CD14-positive monocyte (primary cell): ENCODE data around the gene ZNF576. TPM values are rescaled to one million over a fixed set of nuclear protein-coding genes. Genes with fewer than 3 reads are reported as not detected.

ENCODE experiments used
- DNase-seq, 3 donors: peaks; one replicate each; pipeline ENCODE4 v3.0.0-alpha.2; 2011 to 2022
- H2AFZ ChIP-seq: 2 replicates; pipeline ENCODE4 v1.6.0; 2012; ENCODE audit warnings: mild to moderate bottlenecking, low read depth, low read length, inconsistent platforms; ENCODE audit not compliant: insufficient read depth, poor library complexity, severe bottlenecking
- H3K27ac ChIP-seq, 2 donors: 1 replicate in 1 of 2; 2 replicates in 1 of 2; pipeline ENCODE4 v1.5.1; 2012 to 2013; ENCODE audit warnings: low read length in 2 of 2, control low read depth in 1 of 2, inconsistent platforms in 1 of 2, low read depth in 1 of 2, mild to moderate bottlenecking in 1 of 2
- H3K27me3 ChIP-seq, 2 donors: one replicate each; pipeline versions ENCODE4 v1.6.0 to v1.6.1; 2011 to 2013; ENCODE audit warnings: low read length in 2 of 2; ENCODE audit not compliant: control insufficient read depth in 2 of 2, insufficient read depth in 2 of 2
- H3K36me3 ChIP-seq, 2 donors: replicated peaks in 1 of 2; 1 replicate in 1 of 2; 2 replicates in 1 of 2; pipeline versions ENCODE4 v1.5.1 to v1.6.1; 2012 to 2013; ENCODE audit warnings: low read length in 2 of 2, control low read depth in 1 of 2, inconsistent platforms in 1 of 2, mild to moderate bottlenecking in 1 of 2; ENCODE audit not compliant: insufficient read depth in 2 of 2, control insufficient read depth in 1 of 2
- H3K4me1 ChIP-seq, 2 donors: 1 replicate in 1 of 2; 2 replicates in 1 of 2; pipeline versions ENCODE4 v1.5.1 to v1.6.1; 2012 to 2013; ENCODE audit warnings: low read length in 2 of 2, control low read depth in 1 of 2, inconsistent platforms in 1 of 2, mild to moderate bottlenecking in 1 of 2, moderate library complexity in 1 of 2; ENCODE audit not compliant: insufficient read depth in 2 of 2, control insufficient read depth in 1 of 2
- H3K4me2 ChIP-seq: replicated peaks from 2 replicates; pipeline ENCODE3; 2012; ENCODE audit warnings: low read length, moderate library complexity, mild to moderate bottlenecking; ENCODE audit not compliant: poor library complexity, severe bottlenecking; ENCODE audit errors: extremely low read depth
- H3K4me3 ChIP-seq, 3 experiments: fragments of 200-600 bp in 1 of 3; sonication (generic) in 1 of 3; replicated peaks in 1 of 3; 1 replicate in 2 of 3; 2 replicates in 1 of 3; pipeline ENCODE4 v1.5.1; 2011 to 2013; ENCODE audit warnings: low read length in 3 of 3, mild to moderate bottlenecking in 3 of 3, control low read depth in 2 of 3, low read depth in 2 of 3, inconsistent platforms in 1 of 3, moderate library complexity in 1 of 3
- H3K79me2 ChIP-seq: 2 replicates; pipeline ENCODE4 v1.6.0; 2012; ENCODE audit warnings: mild to moderate bottlenecking, control low read depth, inconsistent platforms, low read length, moderate library complexity; ENCODE audit not compliant: insufficient read depth
- H3K9ac ChIP-seq: 2 replicates; pipeline ENCODE4 v1.6.0; 2017; ENCODE audit warnings: low read length, mild to moderate bottlenecking; ENCODE audit not compliant: insufficient read depth, poor library complexity, severe bottlenecking
- H3K9me3 ChIP-seq, 2 donors: replicated peaks in 1 of 2; 1 replicate in 1 of 2; 2 replicates in 1 of 2; pipeline versions ENCODE4 v1.5.1 to v1.6.1; 2012 to 2013; ENCODE audit warnings: low read length in 2 of 2, control low read depth in 1 of 2; ENCODE audit not compliant: control insufficient read depth in 1 of 2, insufficient read depth in 1 of 2
- H4K20me1 ChIP-seq: 2 replicates; pipeline ENCODE4 v1.6.0; 2012; ENCODE audit warnings: mild to moderate bottlenecking, low read length, control low read depth, moderate library complexity; ENCODE audit not compliant: insufficient read depth
- H3K27ac Mint-ChIP-seq, 7 donors: one replicate each; pipeline ENCODE4 v1.8.0; 2020; ENCODE audit warnings: mild to moderate bottlenecking in 7 of 7, mixed read lengths in 7 of 7, moderate library complexity in 6 of 7, inconsistent platforms in 2 of 7
- H3K27me3 Mint-ChIP-seq, 3 donors: one replicate each; pipeline ENCODE4 v1.8.0; 2021 to 2022; ENCODE audit warnings: low read depth in 3 of 3, mild to moderate bottlenecking in 3 of 3, mixed read lengths in 3 of 3, moderate library complexity in 3 of 3, inconsistent platforms in 1 of 3
- H3K36me3 Mint-ChIP-seq, 2 donors: one replicate each; pipeline ENCODE4 v1.8.0; 2020; ENCODE audit warnings: mixed read lengths in 2 of 2, inconsistent platforms in 1 of 2, mild to moderate bottlenecking in 1 of 2
- H3K4me1 Mint-ChIP-seq: one replicate; pipeline ENCODE4 v1.8.0; 2020; ENCODE audit warnings: mild to moderate bottlenecking, mixed read lengths
- H3K4me3 Mint-ChIP-seq, 2 donors: one replicate each; pipeline ENCODE4 v1.8.0; 2020; ENCODE audit warnings: mild to moderate bottlenecking in 2 of 2, mixed read lengths in 2 of 2, moderate library complexity in 1 of 2
- H3K9me3 Mint-ChIP-seq, 7 donors: one replicate each; pipeline ENCODE4 v1.8.0; 2020 to 2022; ENCODE audit warnings: mixed read lengths in 7 of 7, mild to moderate bottlenecking in 6 of 7, moderate library complexity in 6 of 7, inconsistent platforms in 2 of 7
- WGBS: methylation state at CpG from one replicate; pipeline ENCODE4 v1.1.5; 2013; ENCODE audit warnings: missing lambda C conversion rate; ENCODE audit not compliant: insufficient coverage; 5-methylcytosine and 5-hydroxymethylcytosine counted together
- intact Hi-C, 2 donors: fragments of 100-400 bp; cut with micrococcal nuclease; formaldehyde crosslinking; loops; one replicate each; pipeline versions ENCODE4 v1.15.0 to v1.15.1; 2023
- polyA plus RNA-seq, 3 donors: library from polyadenylated mRNA; depleted of rRNA in 1 of 3; unstranded in 2 of 3; stranded (reverse) in 1 of 3; fragments of 300-500 nt in 2 of 3; fragments of >200 nt in 1 of 3; fragmentation: Illumina TruSeq in 2 of 3; gene quantifications; 1 replicate in 2 of 3; 2 replicates in 1 of 3; pipeline ENCODE4 v1.2.3, GENCODE V29; 2012 to 2021
- TF ChIP-seq, protein P1 (sequence below): fragments of 200-600 bp; IDR thresholded peaks from one replicate; pipeline ENCODE4 v1.8.0; 2022; ENCODE audit warnings: antibody characterized with exemption, mild to moderate bottlenecking

Gene ZNF576
- polyA plus RNA-seq, 3 donors, result 3.6 to 8.4 (median 7.2) TPM

DNA sequence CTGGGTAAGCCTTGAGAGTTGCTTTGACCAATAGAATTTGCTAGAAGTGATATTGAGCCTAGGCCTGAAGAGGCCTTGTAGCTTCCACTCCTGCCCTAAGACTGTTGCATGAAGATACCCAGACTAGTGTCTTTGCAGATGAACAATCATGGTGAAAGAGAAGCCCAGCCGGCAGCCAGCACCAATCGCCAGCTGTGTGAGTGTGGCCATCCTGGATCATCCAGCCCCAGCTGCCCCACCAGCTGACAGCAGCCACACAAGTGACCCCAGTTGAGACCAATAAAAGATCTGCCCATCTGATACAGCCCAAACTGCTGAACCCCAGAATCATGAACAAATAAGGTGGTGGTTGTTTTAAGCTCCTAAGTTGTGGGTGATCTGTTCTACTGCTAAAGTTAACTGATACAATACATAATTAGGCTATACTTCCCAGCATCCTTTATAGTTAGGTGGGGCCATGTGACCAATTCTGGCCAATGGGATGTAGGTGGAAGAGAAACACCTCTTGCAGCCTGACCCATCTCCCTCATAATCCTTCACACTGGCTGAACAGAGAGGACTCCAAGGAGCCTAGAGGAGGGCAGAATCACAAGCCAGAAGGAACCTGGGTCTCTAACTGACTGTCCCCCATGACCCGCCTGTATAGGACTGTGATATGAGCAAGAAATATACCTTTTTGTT, 32.4 kb downstream of the ZNF576 start:
- Histone ChIP-seq H4K20me1 (no peaks in the 10 kb centered on the region), H3K4me1 (peaks cover 0 to 6% of the 10 kb centered on the region in 2 donors), H3K79me2 (no peaks in the 10 kb centered on the region), H3K36me3 (no peaks in the 10 kb centered on the region), H3K27ac (no peak overlapping the region), H2AFZ (no peak overlapping the region), H3K4me3 (no peak overlapping the region), H3K4me2 (no peak overlapping the region), H3K9me3 (no peaks in the 10 kb centered on the region), H3K9ac (no peak overlapping the region), H3K27me3 (peaks cover 0 to 26% of the 10 kb centered on the region in 2 donors)
- DNase-seq, result no peak
- H3K36me3 Mint-ChIP-seq, result no peaks in the 10 kb centered on the region
- no peak overlapping the region for H3K27ac Mint-ChIP-seq
- H3K4me3 Mint-ChIP-seq, result no peak overlapping the region
- H3K27me3 Mint-ChIP-seq, result peaks cover 17 to 47% (median 36%) of the 10 kb centered on the region in 3 donors
- H3K9me3 Mint-ChIP-seq, result peaks cover 1 to 13% (median 5%) of the 10 kb centered on the region in 7 donors
- intact Hi-C loops, result no loop called here
- peaks cover 14% of the 10 kb centered on the region for H3K4me1 Mint-ChIP-seq
- TF ChIP-seq, protein P1, sequence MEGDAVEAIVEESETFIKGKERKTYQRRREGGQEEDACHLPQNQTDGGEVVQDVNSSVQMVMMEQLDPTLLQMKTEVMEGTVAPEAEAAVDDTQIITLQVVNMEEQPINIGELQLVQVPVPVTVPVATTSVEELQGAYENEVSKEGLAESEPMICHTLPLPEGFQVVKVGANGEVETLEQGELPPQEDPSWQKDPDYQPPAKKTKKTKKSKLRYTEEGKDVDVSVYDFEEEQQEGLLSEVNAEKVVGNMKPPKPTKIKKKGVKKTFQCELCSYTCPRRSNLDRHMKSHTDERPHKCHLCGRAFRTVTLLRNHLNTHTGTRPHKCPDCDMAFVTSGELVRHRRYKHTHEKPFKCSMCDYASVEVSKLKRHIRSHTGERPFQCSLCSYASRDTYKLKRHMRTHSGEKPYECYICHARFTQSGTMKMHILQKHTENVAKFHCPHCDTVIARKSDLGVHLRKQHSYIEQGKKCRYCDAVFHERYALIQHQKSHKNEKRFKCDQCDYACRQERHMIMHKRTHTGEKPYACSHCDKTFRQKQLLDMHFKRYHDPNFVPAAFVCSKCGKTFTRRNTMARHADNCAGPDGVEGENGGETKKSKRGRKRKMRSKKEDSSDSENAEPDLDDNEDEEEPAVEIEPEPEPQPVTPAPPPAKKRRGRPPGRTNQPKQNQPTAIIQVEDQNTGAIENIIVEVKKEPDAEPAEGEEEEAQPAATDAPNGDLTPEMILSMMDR, result no peak
- no CpG with 5 or more reads among the region's 3 CpGs for WGBS

DNA sequence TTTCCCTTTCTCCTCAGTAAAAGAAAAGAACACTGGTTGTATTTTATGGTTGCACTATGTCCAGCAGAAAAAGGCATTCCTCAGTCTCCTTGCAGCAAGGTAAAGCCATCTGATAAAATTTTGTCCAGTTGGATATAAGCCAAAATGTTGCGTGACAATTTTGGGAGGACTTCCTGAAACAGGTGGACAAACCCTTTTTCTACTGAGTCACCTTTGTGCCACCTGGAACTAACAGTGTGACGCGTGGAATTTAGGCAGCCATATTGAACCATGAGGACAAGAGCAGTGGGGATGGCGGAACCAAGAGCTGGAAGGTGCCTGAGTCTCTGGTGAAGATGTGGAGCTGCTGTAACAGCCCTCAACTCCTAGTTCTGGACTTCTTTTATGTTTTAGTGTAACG, 35.1 kb downstream of the ZNF576 start:
- Histone ChIP-seq H3K27ac (no peak overlapping the region), H3K79me2 (no peaks in the 10 kb centered on the region), H3K4me2 (no peak overlapping the region), H3K4me1 (peaks cover 0 to 2% of the 10 kb centered on the region in 2 donors), H3K9me3 (no peaks in the 10 kb centered on the region), H3K27me3 (peaks cover 0 to 27% of the 10 kb centered on the region in 2 donors), H3K4me3 (no peak overlapping the region), H3K9ac (no peak overlapping the region), H4K20me1 (no peaks in the 10 kb centered on the region), H2AFZ (no peak overlapping the region), H3K36me3 (no peaks in the 10 kb centered on the region)
- no peak for DNase-seq
- H3K4me1 Mint-ChIP-seq, result peaks cover 9% of the 10 kb centered on the region
- peaks cover 20 to 52% (median 36%) of the 10 kb centered on the region in 3 donors for H3K27me3 Mint-ChIP-seq
- TF ChIP-seq, protein P1, result no peak
- H3K27ac Mint-ChIP-seq, result no peak overlapping the region
- H3K9me3 Mint-ChIP-seq, result peaks cover 0 to 8% (median 4%) of the 10 kb centered on the region in 7 donors
- intact Hi-C loops, result no loop called here
- no peaks in the 10 kb centered on the region for H3K36me3 Mint-ChIP-seq
- no peak overlapping the region for H3K4me3 Mint-ChIP-seq
- WGBS, result 79% methylated on average over 2 of the region's 5 CpGs
